CD4-positive, alpha-beta T cell (primary cell): ENCODE measurements around the gene RNF212. TPM values are rescaled to one million over a fixed set of nuclear protein-coding genes. Genes with fewer than 3 reads are reported as not detected.

ENCODE experiments used
- ATAC-seq: fragments of 200-7000 bp; cut with Tn5 transposase; one replicate; pipeline ENCODE4 v1.10.0; 2022; ENCODE audit warnings: mild to moderate bottlenecking; ENCODE audit not compliant: poor library complexity
- CTCF ChIA-PET: fragments of 350-600 bp; sonication (Branson Sonifier 250); formaldehyde crosslinking; loops from one replicate; lab custom pipeline; 2021; ENCODE audit warnings: antibody characterized with exemption, inconsistent platforms; lab: Charles Lee
- POLR2A ChIA-PET: fragments of 350-600 bp; sonication (Branson Sonifier 250); formaldehyde crosslinking; loops from one replicate; lab custom pipeline; 2021; ENCODE audit warnings: antibody characterized with exemption, inconsistent platforms; lab: Charles Lee
- DNase-seq, 14 experiments: peaks; one replicate each; pipeline ENCODE4 v3.0.0-alpha.2; 2013 to 2020; ENCODE audit warnings: mixed read lengths in 2 of 14
- H3K27ac ChIP-seq, 2 donors: one replicate each; pipeline versions ENCODE4 v1.5.1 to v1.7.0; 2013; ENCODE audit warnings: low read length in 2 of 2, low read depth in 1 of 2, mild to moderate bottlenecking in 1 of 2
- H3K27me3 ChIP-seq, 2 experiments: 1 replicate in 1 of 2; 2 replicates in 1 of 2; pipeline versions ENCODE4 v1.6.1 to v1.7.0; 2013; ENCODE audit warnings: low read length in 2 of 2, control low read depth in 1 of 2, mild to moderate bottlenecking in 1 of 2, moderate library complexity in 1 of 2; ENCODE audit not compliant: insufficient read depth in 2 of 2, control insufficient read depth in 1 of 2
- H3K36me3 ChIP-seq: one replicate; pipeline ENCODE4 v1.6.1; 2013; ENCODE audit warnings: low read length, control low read depth; ENCODE audit not compliant: insufficient read depth
- H3K4me1 ChIP-seq: one replicate; pipeline ENCODE4 v1.6.1; 2013; ENCODE audit warnings: low read length, control low read depth; ENCODE audit not compliant: insufficient read depth
- H3K4me3 ChIP-seq: one replicate; pipeline ENCODE4 v1.5.1; 2013; ENCODE audit warnings: mild to moderate bottlenecking, low read length, moderate library complexity
- H3K9me3 ChIP-seq, 2 experiments: 1 replicate in 1 of 2; 2 replicates in 1 of 2; pipeline versions ENCODE4 v1.6.1 to v1.7.0; 2013; ENCODE audit warnings: low read length in 2 of 2, mild to moderate bottlenecking in 2 of 2, control low read depth in 1 of 2, moderate library complexity in 1 of 2; ENCODE audit not compliant: control insufficient read depth in 1 of 2, insufficient read depth in 1 of 2
- H3K27ac Mint-ChIP-seq: one replicate; pipeline ENCODE4 v1.8.0; 2020; ENCODE audit warnings: mixed read lengths
- H3K27me3 Mint-ChIP-seq: one replicate; pipeline ENCODE4 v1.8.0; 2021; ENCODE audit warnings: mixed read lengths
- H3K36me3 Mint-ChIP-seq: one replicate; pipeline ENCODE4 v1.8.0; 2021; ENCODE audit warnings: low read depth, mixed read lengths
- H3K4me1 Mint-ChIP-seq: one replicate; pipeline ENCODE4 v1.8.0; 2021; ENCODE audit warnings: low read depth, mixed read lengths
- H3K4me3 Mint-ChIP-seq: one replicate; pipeline ENCODE4 v1.8.0; 2020; ENCODE audit warnings: mild to moderate bottlenecking, mixed read lengths
- H3K9me3 Mint-ChIP-seq: one replicate; pipeline ENCODE4 v1.8.0; 2020; ENCODE audit warnings: mixed read lengths
- CTCF ChIP-seq: fragments of 200-600 bp; IDR thresholded peaks from one replicate; pipeline ENCODE4 v1.8.0; 2022; ENCODE audit warnings: antibody characterized with exemption, mild to moderate bottlenecking
- intact Hi-C, 2 experiments: fragments of 100-400 bp; cut with DNase I in 1 of 2; cut with micrococcal nuclease in 1 of 2; formaldehyde crosslinking; loops; one replicate each; pipeline versions ENCODE4 v1.15.1 to v1.9.0; 2023 to 2025; cut with DNase I, micrococcal nuclease
- total RNA-seq, 174 experiments: library from RNA in 2 of 174; stranded (reverse) in 2 of 174; gene quantifications; one replicate each; pipeline ENCODE4 v1.2.3 and lab custom pipeline; 2021 to 2026

The RNF212 gene
- total RNA-seq, 2 experiments from 2014 or later, result 5.6 to 8.3 TPM

GRCh38 chr4:1028574-1029220 is 84.7 kb downstream of the RNF212 start:
- DNase-seq (no peak), ATAC-seq (no peak)
- CTCF ChIA-PET, result no interaction called here
- TF ChIP-seq CTCF, result no peak
- no peaks in the 10 kb centered on the region for H3K9me3 Mint-ChIP-seq
- no peak overlapping the region for H3K4me3 ChIP-seq
- H3K27me3 Mint-ChIP-seq, result no peaks in the 10 kb centered on the region
- H3K27ac Mint-ChIP-seq, result no peak overlapping the region
- no peak overlapping the region for H3K27ac ChIP-seq
- peaks cover 0 to 14% of the 10 kb centered on the region in 2 experiments for H3K9me3 ChIP-seq
- H3K36me3 ChIP-seq, result peaks cover 4% of the 10 kb centered on the region
- H3K4me1 ChIP-seq, result peaks cover 8% of the 10 kb centered on the region
- H3K27me3 ChIP-seq, result peaks cover 4% of the 10 kb centered on the region in 2 experiments
- no peak overlapping the region for H3K4me3 Mint-ChIP-seq
- POLR2A ChIA-PET, result no interaction called here
- intact Hi-C loops, result no loop called here
- H3K4me1 Mint-ChIP-seq, result peaks cover 12% of the 10 kb centered on the region
- peaks cover 10% of the 10 kb centered on the region for H3K36me3 Mint-ChIP-seq

- Mint-ChIP-seq H3K4me1 (peaks cover 12% of the 10 kb centered on the region), H3K9me3 (no peaks in the 10 kb centered on the region), H3K4me3 (no peak overlapping the region), H3K27me3 (no peaks in the 10 kb centered on the region), H3K27ac (no peak overlapping the region), H3K36me3 (peaks cover 10% of the 10 kb centered on the region)
- no peak for TF ChIP-seq CTCF
- CTCF ChIA-PET, result no interaction called here
- Histone ChIP-seq H3K4me1 (peaks cover 8% of the 10 kb centered on the region), H3K4me3 (no peak overlapping the region), H3K27ac (no peak overlapping the region), H3K36me3 (peaks cover 4% of the 10 kb centered on the region), H3K27me3 (peaks cover 2% of the 10 kb centered on the region in 2 experiments), H3K9me3 (peaks cover 0 to 14% of the 10 kb centered on the region in 2 experiments)
- ATAC-seq, result no peak
- POLR2A ChIA-PET, result no interaction called here
- intact Hi-C loops, result no loop called here
- DNase-seq, result no peak
Measured at GRCh38 chr4:1027915-1028238, 85.5 kb downstream of the RNF212 start.

GRCh38 chr4:1027219-1027914 is 86.0 kb downstream of the RNF212 start:
- intact Hi-C loops, result no loop called here
- no peak overlapping the region for H3K4me3 ChIP-seq
- peaks cover 0 to 9% of the 10 kb centered on the region in 2 experiments for H3K9me3 ChIP-seq
- Mint-ChIP-seq H3K27me3 (no peaks in the 10 kb centered on the region), H3K4me3 (no peak overlapping the region), H3K9me3 (no peaks in the 10 kb centered on the region), H3K27ac (no peak overlapping the region), H3K4me1 (peaks cover 12% of the 10 kb centered on the region), H3K36me3 (peaks cover 10% of the 10 kb centered on the region)
- no peak for TF ChIP-seq CTCF
- peaks cover 4% of the 10 kb centered on the region for H3K36me3 ChIP-seq
- DNase-seq (no peak), ATAC-seq (no peak)
- ChIA-PET POLR2A (no interaction called here), CTCF (no interaction called here)
- H3K27ac ChIP-seq, result no peak overlapping the region
- peaks cover 2% of the 10 kb centered on the region in 2 experiments for H3K27me3 ChIP-seq
- peaks cover 8% of the 10 kb centered on the region for H3K4me1 ChIP-seq
